Right lobe of liver (tissue), 6 donors: Measurements from ENCODE around the gene SEPSECS. TPM values are rescaled to one million over a fixed set of nuclear protein-coding genes. Genes with fewer than 3 reads are reported as not detected.

Experiments used
- ATAC-seq, 4 donors: fragments of 200-7000 bp; cut with Tn5 transposase; one replicate each; pipeline ENCODE4 v1.9.1; 2020; ENCODE audit warnings: mild to moderate bottlenecking in 4 of 4, moderate library complexity in 4 of 4
- DNase-seq, 3 donors: peaks; one replicate each; pipeline ENCODE4 v3.0.0-alpha.2; 2020
- H3K27ac ChIP-seq, 3 donors: fragments of 200-600 bp; one replicate each; pipeline ENCODE4 v1.8.0; 2022
- H3K27me3 ChIP-seq, 2 donors: fragments of 200-600 bp; one replicate each; pipeline ENCODE4 v1.8.0; 2022
- H3K36me3 ChIP-seq, 4 donors: fragments of 200-600 bp; sonication (generic) in 1 of 4; one replicate each; pipeline versions ENCODE4 v1.5.1 to v1.8.0; 2017 to 2022; ENCODE audit warnings: control low read depth in 1 of 4
- H3K4me1 ChIP-seq, 4 donors: fragments of 200-600 bp; sonication (generic) in 1 of 4; one replicate each; pipeline versions ENCODE4 v1.5.1 to v1.8.0; 2017 to 2022; ENCODE audit warnings: control low read depth in 1 of 4
- H3K4me3 ChIP-seq, 3 donors: fragments of 200-600 bp; one replicate each; pipeline ENCODE4 v1.8.0; 2022
- H3K9me3 ChIP-seq, 4 donors: fragments of 200-600 bp; sonication (generic) in 1 of 4; one replicate each; pipeline versions ENCODE4 v1.5.1 to v1.8.0; 2017 to 2022; ENCODE audit warnings: control low read depth in 1 of 4
- POLR2A ChIP-seq: fragments of 450-650 bp; IDR thresholded peaks from one replicate; pipeline ENCODE4 v1.6.1; 2017; ENCODE audit warnings: antibody characterized with exemption, mild to moderate bottlenecking
- WGBS: methylation state at CpG from one replicate; pipeline ENCODE4 v1.1.6; 2018; ENCODE audit warnings: low coverage, low lambda C conversion rate; ENCODE audit not compliant: insufficient coverage; ENCODE audit errors: missing lambda C conversion rate; 5-methylcytosine and 5-hydroxymethylcytosine counted together
- intact Hi-C, 2 donors: fragments of 100-400 bp; cut with DNase I; formaldehyde crosslinking; loops; one replicate each; pipeline versions ENCODE4 v1.11.2 to v1.14.1; 2022
- total RNA-seq, 6 experiments: library from RNA; depleted of rRNA in 2 of 6; stranded (reverse); fragments of >200 nt in 2 of 6; fragmentation: NEBNext Ultra II Directional in 3 of 6; extraction: Animal tissue kit (Norgen Biotek cat#: 25700) in 3 of 6; gene quantifications; one replicate each; pipeline versions ENCODE4 v1.1.0 to v1.2.4, GENCODE V29; 2016 to 2023
- TF ChIP-seq, protein P1 (sequence below), 4 donors: fragments of 200-600 bp in 3 of 4; fragments of 450-650 bp in 1 of 4; IDR thresholded peaks; one replicate each; pipeline versions ENCODE4 v1.5.1 to v1.8.0; 2016 to 2022; ENCODE audit warnings: antibody characterized with exemption in 4 of 4, mild to moderate bottlenecking in 2 of 4
- donor health status: DM: no; HTN: yes; CAD: no.
- donor health status: DM: no; HTN: no; CAD: no.
- donor health status: DM: no; HTN: no; CAD: no.
- donor health status: DM: no; HTN: yes; CAD: no.
- donor health status: DM: no; HTN: yes; CAD: no.

The SEPSECS gene
- total RNA-seq, 6 experiments from 2014 or later = 17.0 to 26.6 (median 22.7) TPM

- WGBS = 7% methylated on average over 2 of the region's 2 CpGs
- no peak for TF ChIP-seq POLR2A
- TF ChIP-seq, protein P1, sequence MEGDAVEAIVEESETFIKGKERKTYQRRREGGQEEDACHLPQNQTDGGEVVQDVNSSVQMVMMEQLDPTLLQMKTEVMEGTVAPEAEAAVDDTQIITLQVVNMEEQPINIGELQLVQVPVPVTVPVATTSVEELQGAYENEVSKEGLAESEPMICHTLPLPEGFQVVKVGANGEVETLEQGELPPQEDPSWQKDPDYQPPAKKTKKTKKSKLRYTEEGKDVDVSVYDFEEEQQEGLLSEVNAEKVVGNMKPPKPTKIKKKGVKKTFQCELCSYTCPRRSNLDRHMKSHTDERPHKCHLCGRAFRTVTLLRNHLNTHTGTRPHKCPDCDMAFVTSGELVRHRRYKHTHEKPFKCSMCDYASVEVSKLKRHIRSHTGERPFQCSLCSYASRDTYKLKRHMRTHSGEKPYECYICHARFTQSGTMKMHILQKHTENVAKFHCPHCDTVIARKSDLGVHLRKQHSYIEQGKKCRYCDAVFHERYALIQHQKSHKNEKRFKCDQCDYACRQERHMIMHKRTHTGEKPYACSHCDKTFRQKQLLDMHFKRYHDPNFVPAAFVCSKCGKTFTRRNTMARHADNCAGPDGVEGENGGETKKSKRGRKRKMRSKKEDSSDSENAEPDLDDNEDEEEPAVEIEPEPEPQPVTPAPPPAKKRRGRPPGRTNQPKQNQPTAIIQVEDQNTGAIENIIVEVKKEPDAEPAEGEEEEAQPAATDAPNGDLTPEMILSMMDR (IDR thresholded peaks at IDR 0.05) = no peak
- Histone ChIP-seq H3K27ac (peak overlapping the region in 2 of 3 donors; percentile 98 to 99), H3K9me3 (no peaks in the 10 kb centered on the region), H3K27me3 (no peaks in the 10 kb centered on the region), H3K4me3 (peak overlapping the region; percentile 86 to 91 (median 90)), H3K4me1 (peaks cover 0 to 13% (median 0%) of the 10 kb centered on the region in 4 donors), H3K36me3 (no peaks in the 10 kb centered on the region)
- DNase-seq (no peak), ATAC-seq (no peak)
- intact Hi-C loops = no loop called here
These were observed 1.3 kb upstream of the SEPSECS start for GRCh38 chr4:25161593-25161950.

DNA sequence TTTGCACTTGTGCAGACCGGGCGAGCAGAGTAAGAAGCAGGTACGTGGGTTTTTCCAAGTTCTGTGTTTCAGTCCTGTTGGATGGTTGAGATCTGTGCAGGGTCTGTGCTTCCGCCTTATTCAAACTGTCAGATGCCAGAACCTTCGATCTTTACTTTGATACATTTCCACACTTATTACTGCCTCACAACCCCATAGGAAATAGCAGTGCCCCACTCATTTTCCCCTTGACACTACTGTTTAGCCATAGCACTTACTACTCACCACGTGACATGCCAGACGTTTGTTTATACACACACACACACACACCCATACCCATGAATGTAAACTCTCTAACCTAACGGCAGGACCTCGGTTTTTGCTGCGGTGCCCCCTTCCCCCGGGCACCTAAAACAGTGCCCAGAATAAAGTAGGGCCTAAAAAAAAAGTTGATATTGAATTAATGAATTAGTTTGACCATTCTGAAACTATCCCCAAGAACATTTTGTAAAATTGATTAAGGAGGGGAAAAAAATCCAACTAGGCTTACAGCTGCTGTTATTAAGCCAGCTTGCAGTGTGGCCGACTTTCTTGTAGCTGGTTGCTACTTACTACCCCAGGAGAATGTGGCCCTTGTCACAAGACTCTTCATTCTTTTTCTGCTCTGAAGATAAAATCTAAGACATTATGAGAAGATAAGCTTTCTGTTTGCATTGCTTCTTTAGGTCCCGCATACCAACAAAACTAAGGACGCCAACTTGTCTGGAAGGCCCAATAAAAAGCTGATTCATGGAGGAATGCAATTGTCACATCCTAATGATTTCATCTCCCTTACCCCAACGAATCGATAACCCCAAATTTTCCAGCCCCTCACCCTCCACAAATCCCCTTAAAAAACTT lies 704 bp upstream of the SEPSECS start:
- WGBS = 2% methylated on average over 16 of the region's 16 CpGs
- TF ChIP-seq, protein P1 (IDR thresholded peaks at IDR 0.05) = no peak
- peak; percentile 91 for TF ChIP-seq POLR2A
- peak overlapping the region; percentile 97 to 99 (median 98) for H3K27ac ChIP-seq
- peak; percentile 32 to 54 (median 46) for ATAC-seq
- intact Hi-C loops = no loop called here
- no peak for DNase-seq
- H3K9me3 ChIP-seq = no peaks in the 10 kb centered on the region
- peak overlapping the region; percentile 86 to 91 (median 90) for H3K4me3 ChIP-seq
- no peaks in the 10 kb centered on the region for H3K27me3 ChIP-seq
- H3K36me3 ChIP-seq = no peaks in the 10 kb centered on the region
- H3K4me1 ChIP-seq = peaks cover 0 to 13% (median 0%) of the 10 kb centered on the region in 4 donors

DNA sequence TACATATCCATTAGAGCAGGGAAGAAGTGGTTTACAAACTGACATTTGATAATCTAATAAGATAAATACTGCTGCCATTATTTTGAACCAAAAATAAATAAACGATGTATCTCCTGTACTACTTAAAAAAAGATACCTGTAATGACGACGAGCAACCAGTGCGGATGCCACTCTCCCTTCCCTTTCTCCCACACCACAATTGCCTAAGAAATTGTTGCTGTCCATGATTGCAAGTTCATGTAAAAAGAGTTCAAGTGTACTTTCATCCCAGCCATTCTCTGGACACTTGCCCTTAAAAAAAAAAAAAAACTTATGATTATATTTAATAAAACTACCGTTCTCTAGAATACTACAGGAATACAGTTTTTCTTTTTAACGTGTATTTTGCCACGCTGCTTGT lies 1.4 kb downstream of the SEPSECS start:
- no peak for TF ChIP-seq POLR2A
- TF ChIP-seq, protein P1 (IDR thresholded peaks at IDR 0.05) = no peak
- Histone ChIP-seq H3K27ac (peak overlapping the region; percentile 97 to 99 (median 98)), H3K9me3 (no peaks in the 10 kb centered on the region), H3K36me3 (no peaks in the 10 kb centered on the region), H3K4me3 (peak overlapping the region; percentile 86 to 91 (median 90)), H3K27me3 (no peaks in the 10 kb centered on the region), H3K4me1 (peaks cover 0 to 24% (median 6%) of the 10 kb centered on the region in 4 donors)
- DNase-seq = no peak
- WGBS = 59% methylated on average over 7 of the region's 7 CpGs
- intact Hi-C loops = no loop called here
- no peak for ATAC-seq

DNA sequence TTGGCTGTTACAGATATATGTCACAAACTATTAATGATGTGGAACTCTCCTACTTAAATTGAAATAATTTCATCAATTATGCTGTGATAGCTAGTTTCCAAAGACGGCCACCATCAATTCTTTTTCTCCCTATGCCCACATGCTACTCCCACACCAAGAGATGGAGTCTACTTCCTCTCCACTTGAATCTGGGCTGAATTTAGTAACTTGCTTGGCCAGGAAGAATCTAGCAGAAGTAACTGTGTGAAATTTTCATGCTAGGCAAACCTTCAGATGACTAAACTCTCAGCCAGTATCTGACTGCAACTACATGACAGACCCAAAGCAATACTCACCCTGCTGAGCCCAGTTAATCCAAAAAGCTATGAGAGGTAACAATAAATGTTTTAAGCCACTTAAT lies 3.2 kb downstream of the SEPSECS start:
- WGBS = 43% methylated on average over 1 of the region's 1 CpG
- intact Hi-C loops = no loop called here
- no peaks in the 10 kb centered on the region for H3K36me3 ChIP-seq
- DNase-seq = no peak
- H3K4me1 ChIP-seq = peaks cover 0 to 20% (median 6%) of the 10 kb centered on the region in 4 donors
- no peaks in the 10 kb centered on the region for H3K9me3 ChIP-seq
- no peak overlapping the region for H3K4me3 ChIP-seq
- H3K27me3 ChIP-seq = no peaks in the 10 kb centered on the region
- H3K27ac ChIP-seq = no peak overlapping the region
- no peak for ATAC-seq
- TF ChIP-seq POLR2A = no peak
- TF ChIP-seq, protein P1 (IDR thresholded peaks at IDR 0.05) = no peak
